HG03469 (cell line): ENCODE data around the gene NRAP.

ENCODE experiments used
- ATAC-seq: cut with Tn5 transposase; IDR thresholded peaks from one replicate; pipeline ENCODE4 v1.9.1; 2021; ENCODE audit warnings: mild to moderate bottlenecking, moderate library complexity, moderate number of reproducible peaks; ENCODE audit not compliant: unreplicated experiment

The NRAP gene, protein sequence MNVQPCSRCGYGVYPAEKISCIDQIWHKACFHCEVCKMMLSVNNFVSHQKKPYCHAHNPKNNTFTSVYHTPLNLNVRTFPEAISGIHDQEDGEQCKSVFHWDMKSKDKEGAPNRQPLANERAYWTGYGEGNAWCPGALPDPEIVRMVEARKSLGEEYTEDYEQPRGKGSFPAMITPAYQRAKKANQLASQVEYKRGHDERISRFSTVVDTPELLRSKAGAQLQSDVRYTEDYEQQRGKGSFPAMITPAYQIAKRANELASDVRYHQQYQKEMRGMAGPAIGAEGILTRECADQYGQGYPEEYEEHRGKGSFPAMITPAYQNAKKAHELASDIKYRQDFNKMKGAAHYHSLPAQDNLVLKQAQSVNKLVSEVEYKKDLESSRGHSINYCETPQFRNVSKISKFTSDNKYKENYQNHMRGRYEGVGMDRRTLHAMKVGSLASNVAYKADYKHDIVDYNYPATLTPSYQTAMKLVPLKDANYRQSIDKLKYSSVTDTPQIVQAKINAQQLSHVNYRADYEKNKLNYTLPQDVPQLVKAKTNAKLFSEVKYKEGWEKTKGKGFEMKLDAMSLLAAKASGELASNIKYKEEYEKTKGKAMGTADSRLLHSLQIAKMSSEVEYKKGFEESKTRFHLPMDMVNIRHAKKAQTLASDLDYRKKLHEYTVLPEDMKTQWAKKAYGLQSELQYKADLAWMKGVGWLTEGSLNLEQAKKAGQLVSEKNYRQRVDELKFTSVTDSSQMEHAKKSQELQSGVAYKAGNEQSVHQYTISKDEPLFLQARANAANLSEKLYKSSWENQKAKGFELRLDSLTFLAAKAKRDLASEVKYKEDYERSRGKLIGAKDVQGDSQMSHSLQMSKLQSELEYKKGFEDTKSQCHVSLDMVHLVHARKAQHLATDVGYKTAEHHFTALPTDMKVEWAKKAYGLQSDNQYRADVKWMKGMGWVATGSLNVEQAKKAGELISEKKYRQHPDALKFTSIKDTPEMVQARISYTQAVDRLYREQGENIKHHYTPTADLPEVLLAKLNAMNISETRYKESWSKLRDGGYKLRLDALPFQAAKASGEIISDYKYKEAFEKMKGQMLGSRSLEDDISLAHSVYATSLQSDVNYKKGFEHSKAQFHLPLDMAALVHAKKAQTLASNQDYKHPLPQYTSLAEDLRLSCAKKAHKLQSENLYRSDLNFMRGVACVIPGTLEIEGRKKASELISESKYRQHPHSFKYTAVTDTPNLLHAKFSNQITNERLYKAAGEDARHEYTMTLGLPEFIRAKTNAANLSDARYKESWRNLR (N-terminal part only)

DNA sequence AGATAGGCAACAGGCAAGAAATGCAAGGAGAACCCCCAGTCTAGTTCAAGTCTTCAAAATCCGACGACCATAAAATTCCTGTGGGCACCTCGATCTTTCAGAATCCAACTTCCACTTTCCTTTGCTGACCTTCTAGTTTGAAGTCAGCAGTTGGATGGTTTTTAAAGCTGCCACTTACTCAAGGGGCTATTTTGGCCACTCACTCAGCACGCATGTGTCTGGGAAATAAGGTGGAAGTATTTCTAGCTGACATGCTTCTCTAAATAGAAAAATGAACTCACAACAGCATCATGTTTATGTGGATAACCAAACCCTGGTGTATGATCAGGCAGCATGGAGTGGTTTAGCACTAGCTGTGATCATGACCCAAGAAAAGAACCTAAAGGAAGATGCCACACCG is at the start of gene NRAP:
Gene NRAP (minus strand): TSS at position 134 of the 400 bp plus-strand sequence. CDS start 159 bp downstream, outside the sequence.
- no peak for ATAC-seq

DNA sequence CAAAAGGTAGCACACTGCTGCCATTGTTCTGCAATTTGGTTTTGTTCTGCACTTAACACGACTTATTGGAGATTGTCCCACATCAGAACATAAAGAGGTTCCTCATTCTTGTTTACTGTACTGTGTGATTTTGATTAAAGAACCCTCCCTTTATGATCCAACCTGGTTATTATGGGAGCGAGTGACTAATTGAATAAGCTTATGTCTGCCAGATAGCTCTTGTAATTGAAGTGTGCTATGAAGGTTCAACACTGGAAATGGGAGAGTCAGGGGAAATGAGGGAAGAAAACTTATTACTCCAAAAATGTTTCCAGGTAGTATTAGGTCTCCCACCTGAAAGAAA is 49.8 kb upstream of the NRAP start:
- ATAC-seq, result no peak

DNA sequence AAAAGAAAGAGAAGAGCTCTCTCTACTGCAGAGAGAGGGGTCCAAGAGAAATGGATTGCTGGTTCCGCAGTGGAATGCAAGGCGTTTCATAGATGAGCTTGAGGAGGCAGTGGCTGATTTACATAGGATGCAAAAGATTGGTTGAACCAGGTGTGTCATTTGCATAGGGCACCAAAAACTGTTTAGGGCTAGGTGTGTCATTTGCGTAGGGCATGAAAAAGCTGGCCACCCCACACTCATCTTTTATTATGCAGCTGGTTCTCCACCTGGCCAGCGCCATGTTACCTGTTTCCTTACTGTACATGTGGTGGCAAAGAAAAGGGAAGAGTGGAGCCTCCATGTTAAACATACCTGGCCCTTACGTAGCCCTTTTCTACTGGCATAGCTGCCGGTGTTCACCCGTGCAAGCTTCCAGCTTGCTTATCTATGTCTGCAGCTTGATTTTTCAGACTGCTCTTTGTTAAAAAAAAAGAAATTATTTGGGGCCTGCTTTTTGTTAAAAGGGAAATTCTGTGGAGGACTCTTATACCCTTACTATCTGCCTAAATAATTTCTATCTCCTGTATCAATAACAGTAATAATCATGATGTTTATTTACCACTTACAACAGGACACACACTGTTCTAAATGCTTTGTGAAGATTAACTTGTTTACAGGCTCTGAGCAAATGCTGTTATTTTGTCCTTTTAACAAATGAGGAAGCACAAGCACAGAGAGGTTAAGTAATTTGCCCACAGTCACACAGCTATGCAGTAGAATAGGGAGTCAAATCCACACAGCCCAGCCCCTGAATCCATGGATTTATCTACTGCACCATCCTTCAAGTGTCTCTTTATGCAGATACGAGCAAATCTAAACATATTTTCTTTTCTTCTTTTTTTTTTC is 49.2 kb upstream of the NRAP start:
- no peak for ATAC-seq

DNA sequence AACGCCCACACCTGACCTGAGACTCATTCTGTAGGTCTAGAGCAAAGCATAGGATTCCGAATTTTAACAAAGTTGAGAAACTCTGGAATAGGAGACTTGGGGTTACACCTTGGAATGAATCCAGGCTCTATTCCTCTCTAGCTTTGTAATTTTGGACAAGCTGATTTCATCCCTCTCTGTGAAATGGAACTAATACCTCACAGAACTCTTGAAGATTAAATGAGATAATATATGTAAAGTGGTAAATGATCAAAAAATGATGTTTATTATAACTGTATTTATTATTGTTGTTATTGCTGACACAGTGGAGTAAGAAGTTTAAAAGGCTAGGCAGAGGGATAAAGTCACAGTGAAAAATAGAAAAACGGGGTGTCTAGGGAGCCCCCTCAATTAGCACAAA is 48.2 kb upstream of the NRAP start:
- no peak for ATAC-seq

DNA sequence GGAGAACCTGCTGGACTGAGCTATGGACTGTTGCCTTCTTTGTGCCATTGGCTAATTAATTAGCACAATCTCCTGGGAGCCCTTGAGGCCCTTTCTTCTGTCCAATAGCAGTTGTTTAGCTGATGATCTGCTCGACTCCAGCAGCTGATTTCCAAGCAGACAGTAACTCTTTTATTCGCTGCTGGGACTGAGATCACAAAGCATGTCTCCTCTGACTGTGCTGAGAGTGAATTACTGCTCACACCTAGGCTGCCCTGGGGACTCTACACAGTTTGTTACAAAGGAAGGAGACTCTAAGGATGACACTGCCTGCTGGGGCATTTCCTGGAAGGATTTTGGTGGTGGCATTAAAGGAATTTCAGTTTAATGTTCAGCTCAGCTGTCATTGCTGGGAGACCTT is 47.3 kb upstream of the NRAP start:
- no peak for ATAC-seq

DNA sequence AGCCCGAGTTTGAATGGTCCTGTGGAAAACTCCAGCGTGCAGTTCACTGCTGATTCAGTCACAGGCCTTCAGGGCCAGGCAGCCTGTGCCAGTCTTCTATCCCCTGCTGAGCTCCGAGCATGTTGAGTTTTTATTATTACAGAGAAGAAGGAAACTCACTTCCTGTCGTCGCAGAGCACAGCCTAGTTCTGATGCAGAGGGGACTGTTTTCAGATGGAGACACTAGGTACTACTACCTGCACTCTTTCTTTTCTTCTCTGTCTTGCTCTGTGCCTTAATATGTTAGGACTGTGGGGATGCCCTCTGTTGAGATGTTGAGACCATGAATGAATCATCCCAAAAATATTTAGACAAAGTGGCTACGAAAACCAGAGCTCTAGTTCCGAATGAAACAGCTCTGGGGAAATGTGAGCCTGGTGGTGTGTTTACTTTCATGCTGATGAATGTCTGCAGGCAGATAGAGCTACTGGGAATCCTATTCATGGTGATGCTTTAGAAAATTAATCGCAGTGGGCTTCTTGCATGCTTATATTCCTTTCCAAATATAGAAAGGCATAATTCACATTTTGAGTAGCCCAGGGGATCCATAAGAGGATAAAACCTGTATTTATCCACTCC is 45.5 kb upstream of the NRAP start:
- no peak for ATAC-seq

DNA sequence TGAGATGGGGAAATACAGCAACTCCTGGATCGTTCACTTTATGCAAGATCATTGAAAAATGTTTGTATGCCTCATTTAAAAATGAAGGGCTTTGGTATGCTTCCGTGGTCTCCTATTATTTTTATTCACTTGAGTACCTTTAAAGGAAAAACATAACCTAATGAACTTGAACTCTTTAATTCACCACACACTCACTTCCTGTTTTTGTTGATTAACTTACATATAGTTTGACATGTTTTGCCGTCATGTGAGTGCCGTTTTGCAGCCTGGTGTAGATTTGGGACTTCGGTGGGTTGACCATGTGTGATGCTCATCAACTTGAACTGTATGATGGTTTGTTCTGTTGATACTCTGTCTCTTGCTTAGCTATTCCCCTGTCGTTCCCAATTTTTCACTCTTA is 44.8 kb upstream of the NRAP start:
- ATAC-seq, result no peak

DNA sequence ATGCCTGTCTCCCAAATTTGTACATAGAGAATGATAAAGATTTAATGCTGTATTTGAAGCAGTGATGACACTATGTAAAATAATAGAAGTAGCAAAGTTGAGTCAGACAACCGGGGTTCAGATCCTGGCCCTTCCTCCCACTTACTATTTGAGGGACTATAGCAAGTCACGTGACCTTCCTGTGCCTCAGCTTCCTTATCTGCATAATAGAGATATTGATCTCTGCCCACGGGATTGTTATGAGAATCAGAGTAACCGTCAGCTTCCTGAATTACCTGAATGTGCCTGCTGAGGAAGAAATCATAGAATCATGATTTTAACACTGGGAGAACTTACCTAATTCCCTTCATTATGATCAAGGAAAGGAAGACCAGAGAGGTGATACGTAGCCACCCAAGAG is 42.8 kb upstream of the NRAP start:
- ATAC-seq, result no peak

DNA sequence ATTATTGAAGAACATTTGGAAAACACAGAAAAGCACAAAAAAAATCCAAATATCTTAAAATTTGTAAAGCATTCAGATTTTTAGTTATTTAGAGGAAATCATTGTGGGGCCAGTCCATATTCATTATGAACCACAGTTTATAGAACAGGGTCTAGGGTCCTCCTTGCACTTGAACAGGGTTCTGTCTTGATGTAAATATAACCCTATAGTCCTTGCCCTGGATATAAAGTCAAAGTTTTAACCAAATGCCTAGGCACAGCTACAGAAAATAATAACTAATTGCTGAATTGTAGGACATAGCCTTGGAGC is 41.5 kb upstream of the NRAP start:
- ATAC-seq, result no peak

DNA sequence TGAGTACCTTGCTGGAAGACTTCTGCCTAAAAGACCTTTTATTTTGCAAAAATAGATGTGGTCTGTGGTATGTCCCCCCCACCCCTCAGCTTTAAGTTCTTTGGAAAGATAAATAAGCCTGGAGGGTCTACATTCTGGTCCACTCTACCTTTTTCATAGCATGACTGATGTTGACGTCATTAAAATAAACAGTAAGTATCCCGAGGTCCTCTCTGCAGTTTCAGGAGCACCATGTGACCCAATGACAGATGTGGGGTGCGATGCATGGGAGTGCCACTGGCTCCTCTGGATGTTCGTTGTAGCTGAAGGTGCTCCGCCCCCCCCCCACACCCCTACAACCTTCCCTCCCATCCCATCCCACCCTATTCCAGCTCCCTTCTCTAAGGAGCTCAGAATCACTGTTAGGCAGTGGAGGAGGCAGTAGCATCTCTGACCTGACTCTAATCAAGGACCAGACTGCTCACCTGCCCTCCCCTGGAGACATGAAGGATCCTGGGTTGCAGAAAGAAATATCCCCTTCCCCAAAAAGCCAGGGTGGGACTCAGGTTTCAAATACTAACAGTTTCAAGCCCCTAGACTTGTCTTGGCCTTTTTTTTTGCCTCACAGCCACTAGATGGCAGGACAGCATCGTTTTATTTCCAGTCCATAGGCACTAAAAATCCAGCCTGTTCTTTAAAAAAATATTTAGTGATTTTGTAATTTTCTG is 40.9 kb upstream of the NRAP start:
- no peak for ATAC-seq

DNA sequence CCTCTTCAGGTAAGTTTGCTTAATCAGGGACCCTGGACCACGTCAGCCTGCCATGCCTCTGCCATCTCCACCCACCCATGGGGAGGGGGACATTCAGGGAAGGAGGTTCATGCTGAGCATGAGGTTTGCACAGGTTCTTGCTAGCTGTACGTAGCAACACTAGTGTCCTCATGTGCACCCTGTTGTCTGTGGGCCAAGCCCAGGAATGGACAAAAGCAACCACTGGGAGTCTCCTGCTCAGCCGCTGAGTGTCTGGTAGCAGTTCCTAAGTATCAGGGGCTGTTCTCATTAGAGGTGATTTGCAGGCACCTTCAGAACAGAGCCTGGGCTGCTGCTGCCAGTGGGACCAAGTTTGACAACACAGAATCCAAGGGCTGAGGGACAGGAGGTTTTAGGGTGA is 33.8 kb upstream of the NRAP start:
- no peak for ATAC-seq

DNA sequence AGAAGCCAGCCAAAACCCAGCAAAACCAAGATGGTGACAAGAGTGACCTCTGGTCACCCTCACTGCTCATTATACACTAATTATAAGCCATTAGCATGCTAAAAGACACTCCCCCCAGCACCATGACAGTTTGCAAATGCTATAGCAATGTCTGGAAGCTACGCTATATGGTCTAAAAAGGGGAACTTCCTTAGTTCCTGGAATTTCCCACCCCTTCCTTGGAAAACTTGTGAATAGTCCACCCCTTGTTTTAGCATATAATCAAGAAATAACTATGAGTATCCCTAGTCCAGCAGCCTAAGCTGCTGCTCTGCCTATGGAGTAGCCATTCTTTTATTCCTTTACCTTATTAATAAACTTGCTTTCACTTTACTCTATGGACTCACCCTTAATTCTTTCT is 31.9 kb upstream of the NRAP start:
- ATAC-seq, result no peak

DNA sequence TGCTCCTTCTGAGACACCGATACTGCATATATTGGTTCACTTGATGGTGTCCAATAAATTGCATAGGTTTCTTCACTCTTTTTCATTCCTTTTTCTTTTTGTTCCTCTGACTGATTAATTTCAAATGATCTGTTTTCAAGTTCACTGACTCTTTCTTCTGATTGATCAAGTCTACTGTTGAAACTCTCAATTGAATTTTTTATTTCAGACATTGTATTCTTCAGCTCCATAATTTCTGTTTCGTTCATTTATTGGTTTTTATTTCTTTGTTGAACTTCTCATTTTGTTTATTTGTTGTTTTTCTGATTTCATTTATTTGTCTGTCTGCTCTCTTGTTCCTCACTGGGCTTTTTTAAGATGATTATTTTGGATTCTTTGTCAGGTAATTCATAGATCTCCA is 29.5 kb upstream of the NRAP start:
- ATAC-seq, result no peak

DNA sequence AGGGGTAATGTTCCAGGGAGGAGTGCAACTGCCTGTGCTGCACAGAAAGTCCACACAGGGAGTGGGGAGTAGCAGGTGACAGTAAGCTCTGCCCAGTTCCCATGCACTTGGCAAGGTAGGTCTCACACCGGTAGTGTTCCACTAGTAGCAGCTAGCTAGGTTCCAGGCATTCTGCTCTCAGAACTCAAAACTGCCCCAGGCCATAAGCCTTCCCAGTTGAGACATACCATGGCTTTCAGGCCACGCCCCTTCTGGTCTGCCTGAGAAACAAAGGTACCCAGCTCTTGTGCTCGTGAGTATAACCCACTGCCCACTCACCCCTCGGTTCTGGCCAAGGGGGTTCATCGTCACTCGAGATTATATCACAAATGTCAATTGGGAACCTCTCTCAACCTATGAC is 28.4 kb upstream of the NRAP start:
- no peak for ATAC-seq

DNA sequence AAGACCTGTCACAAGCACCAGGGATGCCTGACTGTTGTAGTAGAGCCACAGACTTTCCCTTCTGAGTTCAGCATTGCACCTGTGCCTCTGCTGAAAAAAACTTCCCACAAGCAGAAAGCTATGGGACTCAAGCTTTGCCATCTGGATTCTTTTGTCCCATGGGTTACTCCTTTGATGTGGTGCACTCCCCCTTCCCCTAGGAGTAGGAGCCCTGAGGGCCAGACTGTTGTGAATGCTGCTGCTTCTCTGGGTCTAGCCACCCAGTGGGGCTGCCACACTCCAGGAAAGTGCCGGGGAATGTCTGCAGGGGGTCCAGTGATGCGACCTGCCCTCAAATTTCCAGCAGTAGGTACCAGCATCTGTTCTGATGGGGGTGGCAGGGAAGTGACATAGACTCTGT is 27.5 kb upstream of the NRAP start:
- no peak for ATAC-seq

DNA sequence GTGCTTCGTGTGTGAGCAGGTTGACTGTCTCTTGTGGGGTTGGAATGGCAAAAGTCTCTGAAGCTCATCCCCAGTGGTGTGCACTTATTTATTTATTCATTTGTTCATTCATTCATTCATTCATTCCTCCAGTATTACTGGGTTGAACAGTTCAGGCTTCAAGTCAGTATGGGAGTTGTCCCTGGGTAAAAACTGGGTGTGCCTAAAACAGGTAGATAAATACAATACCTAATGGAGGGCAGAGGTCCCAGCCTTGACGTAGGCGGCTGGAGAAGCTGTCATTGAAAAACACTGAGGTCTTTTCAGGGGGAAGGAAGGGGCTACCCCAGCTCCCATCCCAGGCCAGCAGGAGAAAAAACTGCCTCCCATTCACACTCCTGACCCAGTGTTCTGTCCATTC is 26.9 kb upstream of the NRAP start:
- no peak for ATAC-seq

DNA sequence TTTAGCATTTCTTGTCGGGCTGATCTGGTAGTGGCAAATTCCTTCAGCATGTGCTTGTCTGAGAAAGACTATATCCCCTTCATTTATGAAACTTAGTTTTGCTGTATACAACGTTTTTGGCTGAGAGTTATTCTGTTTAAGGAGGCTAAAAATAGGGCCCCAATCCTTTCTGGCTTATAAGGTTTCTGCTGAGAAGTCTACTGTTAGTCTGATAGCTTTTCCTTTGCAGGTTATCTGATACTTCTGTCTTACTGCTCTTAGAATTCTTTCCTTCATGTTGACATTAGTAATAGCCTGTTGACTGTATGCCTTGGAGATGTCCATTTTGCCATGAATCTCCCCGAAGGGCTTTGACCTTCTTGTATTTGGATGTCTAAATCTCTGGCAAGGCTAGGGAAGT is 25.7 kb upstream of the NRAP start:
- no peak for ATAC-seq

DNA sequence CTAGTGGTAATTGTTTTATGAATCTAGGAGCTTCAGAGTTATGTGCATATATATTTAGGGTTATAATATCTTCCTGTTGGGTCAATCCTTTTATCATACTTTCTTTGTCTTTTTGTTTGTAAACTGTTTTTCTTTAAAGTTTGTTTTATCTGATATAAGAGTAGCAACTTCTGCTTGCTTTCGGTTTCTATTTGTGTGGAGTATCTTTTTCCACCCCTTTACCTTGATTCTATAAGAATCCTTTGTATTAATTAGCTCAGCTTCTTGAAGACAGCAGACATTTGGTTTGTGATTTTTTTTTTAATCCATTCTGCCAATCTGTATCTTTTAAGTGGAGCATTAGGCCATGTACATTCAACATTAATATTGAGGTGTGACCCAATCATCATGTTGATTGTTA is 25.2 kb upstream of the NRAP start:
- no peak for ATAC-seq

DNA sequence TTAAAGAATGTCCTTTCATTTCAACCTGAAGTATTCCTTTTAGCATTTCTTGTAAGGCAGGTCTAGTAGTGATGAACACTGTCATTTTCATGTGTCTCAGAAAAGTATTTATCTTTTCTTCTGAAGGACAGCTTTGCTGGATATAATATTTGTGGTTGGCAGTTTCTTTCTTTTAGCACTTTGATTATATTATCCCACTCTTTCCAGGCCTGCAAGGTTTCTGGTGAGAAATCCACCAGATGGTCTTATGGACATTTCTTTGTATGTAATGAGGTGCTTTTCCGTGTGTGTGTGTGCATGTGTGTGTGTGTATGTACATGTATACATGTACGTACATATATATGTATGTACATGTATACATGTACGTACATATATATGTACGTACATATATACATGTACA is 23.2 kb upstream of the NRAP start:
- no peak for ATAC-seq

DNA sequence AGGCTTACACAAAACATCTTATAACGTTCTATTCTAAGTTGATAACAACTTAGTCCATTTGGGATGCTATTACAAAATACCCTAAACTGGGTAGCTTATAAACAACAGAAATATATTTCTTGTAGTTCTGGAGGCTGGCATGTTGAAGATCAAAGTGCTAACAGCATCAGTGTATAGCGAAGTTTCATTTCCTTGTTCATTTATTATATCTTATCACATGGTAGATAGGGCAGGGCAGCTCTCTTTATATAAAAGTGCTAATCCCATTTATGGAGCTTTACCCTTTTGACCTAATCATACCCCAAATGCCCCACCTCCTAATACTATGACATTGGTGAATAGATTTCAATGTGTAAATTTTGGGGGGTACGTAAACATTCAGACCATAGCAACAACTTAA is 22.2 kb upstream of the NRAP start:
- ATAC-seq, result no peak
